Astrocyte of the cerebellum (primary cell): ENCODE measurements around the gene FOXP2.
"Not testable (repeated sequence)": the region's sequence is repeated elsewhere in the genome, so short reads cannot be mapped to it uniquely, and the experiment has no call there.

Experiments used
- DNase-seq: peaks from one replicate; pipeline ENCODE4 v3.0.0-alpha.2; 2011; ENCODE audit warnings: low read depth
- H3K4me3 ChIP-seq: 2 replicates; pipeline ENCODE4 v1.5.1; 2011; ENCODE audit warnings: mild to moderate bottlenecking, low read depth, low read length, moderate library complexity
- CTCF ChIP-seq: IDR thresholded peaks from 2 replicates; pipeline ENCODE4 v1.5.1; 2012; ENCODE audit warnings: low read length, low read depth, moderate library complexity, mild to moderate bottlenecking; ENCODE audit errors: missing control alignments
- in situ Hi-C: cut with HindIII; loops from 2 replicates; pipeline ENCODE4 v1.10.0; 2017; ENCODE audit warnings: low sequenced_read_pairs

FOXP2 gene

GRCh38 chr7:114508086-114508485 lies 93.5 kb downstream of the FOXP2 start:
- no peak for TF ChIP-seq CTCF
- no peak overlapping the region for H3K4me3 ChIP-seq
- in situ Hi-C loops: no loop called here
- peak; percentile 6 for DNase-seq

- H3K4me3 ChIP-seq, in situ Hi-C loops, DNase-seq: not testable (repeated sequence)
Observed at GRCh38 chr7:114510824-114511223, 96.2 kb downstream of the FOXP2 start.

- no peak for TF ChIP-seq CTCF
- no peak overlapping the region for H3K4me3 ChIP-seq
- no peak for DNase-seq
- in situ Hi-C loops: no loop called here
Observed at GRCh38 chr7:114519240-114519639, 104.6 kb downstream of the FOXP2 start.

GRCh38 chr7:114522081-114522480 lies 107.5 kb downstream of the FOXP2 start:
- no peak for DNase-seq
- in situ Hi-C loops: no loop called here
- no peak for TF ChIP-seq CTCF
- H3K4me3 ChIP-seq: no peak overlapping the region

GRCh38 chr7:114527589-114527988 lies 113.0 kb downstream of the FOXP2 start:
- no peak for TF ChIP-seq CTCF
- no peak for DNase-seq
- H3K4me3 ChIP-seq: no peak overlapping the region
- in situ Hi-C loops: no loop called here

GRCh38 chr7:114530057-114530611 lies 115.5 kb downstream of the FOXP2 start:
- in situ Hi-C loops: no loop called here
- peak; percentile 20 for DNase-seq
- no peak for TF ChIP-seq CTCF
- no peak overlapping the region for H3K4me3 ChIP-seq

GRCh38 chr7:114531326-114531725 lies 116.7 kb downstream of the FOXP2 start:
- in situ Hi-C loops: no loop called here
- H3K4me3 ChIP-seq: no peak overlapping the region
- no peak for DNase-seq
- no peak for TF ChIP-seq CTCF
